Kidney (tissue), 14 donors: Measurements from ENCODE around the gene CA10. TPM values are rescaled to one million over a fixed set of nuclear protein-coding genes. Genes with fewer than 3 reads are reported as not detected.

Experiments used
- DNase-seq, 5 donors: peaks; one replicate each; pipeline ENCODE4 v3.0.0-alpha.2; 2013 to 2020
- FAIRE-seq: peaks from 2 replicates; lab custom pipeline; 2012; peaks lifted over from hg19 to GRCh38; lab: Jason Lieb, UNC
- H3K27ac ChIP-seq, 2 donors: one replicate each; pipeline ENCODE4 v1.7.0; 2013; ENCODE audit warnings: low read depth in 2 of 2, low read length in 2 of 2, inconsistent platforms in 1 of 2
- H3K27me3 ChIP-seq: one replicate; pipeline ENCODE4 v1.7.1; 2013; ENCODE audit warnings: low read length, inconsistent platforms; ENCODE audit not compliant: control insufficient read depth, insufficient read depth
- H3K36me3 ChIP-seq, 3 donors: one replicate each; pipeline versions ENCODE4 v1.7.0 to v1.7.1; 2013; ENCODE audit warnings: low read length in 3 of 3, control low read depth in 1 of 3, inconsistent platforms in 1 of 3; ENCODE audit not compliant: insufficient read depth in 3 of 3, control insufficient read depth in 2 of 3
- H3K4me1 ChIP-seq, 3 donors: one replicate each; pipeline versions ENCODE4 v1.7.0 to v1.7.1; 2013; ENCODE audit warnings: low read length in 3 of 3, inconsistent platforms in 1 of 3, low read depth in 1 of 3; ENCODE audit not compliant: control insufficient read depth in 2 of 3, insufficient read depth in 2 of 3
- H3K4me3 ChIP-seq, 3 donors: one replicate each; pipeline versions ENCODE4 v1.7.0 to v1.8.1; 2013; ENCODE audit warnings: low read length in 3 of 3, control low read depth in 1 of 3, inconsistent platforms in 1 of 3
- H3K9ac ChIP-seq, 3 donors: one replicate each; pipeline versions ENCODE4 v1.7.0 to v1.7.1; 2013; ENCODE audit warnings: low read length in 3 of 3, control low read depth in 1 of 3, inconsistent platforms in 1 of 3
- H3K9me3 ChIP-seq, 3 donors: one replicate each; pipeline versions ENCODE4 v1.7.0 to v1.7.1; 2013; ENCODE audit warnings: low read length in 3 of 3, control low read depth in 1 of 3, inconsistent platforms in 1 of 3; ENCODE audit not compliant: control insufficient read depth in 2 of 3, insufficient read depth in 1 of 3
- CTCF ChIP-seq: IDR thresholded peaks from 3 replicates; pipeline ENCODE4 v1.5.1; 2012; ENCODE audit warnings: mild to moderate bottlenecking, moderate library complexity, borderline replicate concordance; ENCODE audit not compliant: insufficient read depth; ENCODE audit errors: extremely low read depth
- intact Hi-C: fragments of 100-400 bp; cut with DNase I; formaldehyde crosslinking; loops from one replicate; pipeline ENCODE4 v1.11.1; 2022
- polyA plus RNA-seq: library from polyadenylated mRNA; stranded (reverse); fragments of 350-450 nt; fragmentation: Illumina TruSeq; extraction: RNeasy Lipid Tissue Mini Kit (QIAGEN cat#74804); gene quantifications from one replicate; pipeline ENCODE4 v1.2.3, GENCODE V29; 2014; ENCODE audit warnings: low read depth, low replicate concordance; ENCODE audit not compliant: insufficient read depth
- total RNA-seq: library from RNA; stranded (reverse); fragmentation: NEBNext Ultra II Directional; extraction: Animal tissue kit (Norgen Biotek cat#: 25700); gene quantifications from one replicate; pipeline ENCODE4 v1.2.1, GENCODE V29; 2021
- donor health status: control.
- donor health status: control.
- donor health status: control.
- donor health status: control.
- donor health status: control.
- donor health status: DM: yes; HTN: yes; CAD: no.
- donor health status: Normal renal cell carcinoma (clear cell type).

CA10 gene
- total and polyA plus RNA-seq, 2 donors from 2014 or later = 3.7 to 9.8 TPM

- no peaks in the 10 kb centered on the region for H3K9me3 ChIP-seq
- H3K27ac ChIP-seq = no peak overlapping the region
- H3K4me1 ChIP-seq = no peaks in the 10 kb centered on the region
- FAIRE-seq = no peak
- intact Hi-C loops = no loop called here
- H3K9ac ChIP-seq = no peak overlapping the region
- TF ChIP-seq CTCF = no peak
- no peak for DNase-seq
- no peaks in the 10 kb centered on the region for H3K27me3 ChIP-seq
- no peaks in the 10 kb centered on the region for H3K36me3 ChIP-seq
- no peak overlapping the region for H3K4me3 ChIP-seq
These were observed 134.1 kb downstream of the CA10 start for GRCh38 chr17:52024300-52024870.

- no peak overlapping the region for H3K4me3 ChIP-seq
- H3K9me3 ChIP-seq = no peaks in the 10 kb centered on the region
- FAIRE-seq (no peak), DNase-seq (no peak)
- no peak for TF ChIP-seq CTCF
- H3K27me3 ChIP-seq = no peaks in the 10 kb centered on the region
- H3K27ac ChIP-seq = no peak overlapping the region
- H3K9ac ChIP-seq = no peak overlapping the region
- no peaks in the 10 kb centered on the region for H3K36me3 ChIP-seq
- intact Hi-C loops = no loop called here
- H3K4me1 ChIP-seq = no peaks in the 10 kb centered on the region
These were observed 147.4 kb downstream of the CA10 start for GRCh38 chr17:52011064-52011463.

- Histone ChIP-seq H3K9me3 (no peaks in the 10 kb centered on the region), H3K4me3 (no peak overlapping the region), H3K27me3 (no peaks in the 10 kb centered on the region), H3K36me3 (no peaks in the 10 kb centered on the region), H3K27ac (no peak overlapping the region), H3K4me1 (no peaks in the 10 kb centered on the region), H3K9ac (no peak overlapping the region)
- intact Hi-C loops = no loop called here
- TF ChIP-seq CTCF = no peak
- DNase-seq (no peak), FAIRE-seq (no peak)
These were observed 158.9 kb downstream of the CA10 start for GRCh38 chr17:51999654-52000053.

- Histone ChIP-seq H3K4me1 (no peaks in the 10 kb centered on the region), H3K36me3 (no peaks in the 10 kb centered on the region), H3K27ac (no peak overlapping the region), H3K9ac (no peak overlapping the region), H3K27me3 (no peaks in the 10 kb centered on the region), H3K4me3 (no peak overlapping the region), H3K9me3 (no peaks in the 10 kb centered on the region)
- DNase-seq = no peak
- no peak for FAIRE-seq
- no peak for TF ChIP-seq CTCF
- intact Hi-C loops = no loop called here
These were observed 160.8 kb downstream of the CA10 start for GRCh38 chr17:51997723-51998122.
